Fibroblast of upper back skin (primary cell): Measurements from ENCODE around the gene CDH13.

Experiments used
- DNase-seq: peaks from one replicate; pipeline ENCODE4 v3.0.0-alpha.2; 2013

CDH13 gene

GRCh38 chr16:82628711-82629110, 1.9 kb downstream of the CDH13 start:
- no peak for DNase-seq

DNA sequence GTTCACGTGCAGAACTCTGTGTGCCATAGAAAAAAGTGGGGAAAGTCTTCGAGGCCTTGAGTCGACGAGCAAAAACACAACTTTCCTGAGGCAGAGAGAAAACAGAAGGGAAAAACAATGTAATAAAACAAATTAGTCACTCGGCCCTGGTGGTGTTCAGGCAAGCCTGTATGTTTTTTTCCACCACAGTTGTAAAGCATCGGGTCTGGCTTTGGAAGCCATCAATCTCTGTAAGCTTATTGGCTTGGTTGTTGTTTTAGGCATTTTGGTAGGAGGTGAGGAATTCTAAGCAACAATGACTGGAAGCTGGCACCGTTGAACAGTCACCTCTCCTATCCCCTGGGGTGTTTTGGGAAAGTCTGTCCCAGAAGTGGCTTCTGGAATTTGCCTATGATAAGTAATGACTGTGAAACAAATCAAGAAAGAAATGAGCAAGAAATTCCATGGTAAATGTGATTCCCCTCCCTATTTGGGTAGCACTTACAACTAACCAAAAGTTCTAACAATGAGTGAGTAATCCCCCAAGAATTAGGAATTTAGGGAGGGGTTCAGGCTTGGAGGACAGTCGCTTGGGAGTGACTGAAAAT, 2.8 kb downstream of the CDH13 start:
- DNase-seq, result peak; percentile 82

DNA sequence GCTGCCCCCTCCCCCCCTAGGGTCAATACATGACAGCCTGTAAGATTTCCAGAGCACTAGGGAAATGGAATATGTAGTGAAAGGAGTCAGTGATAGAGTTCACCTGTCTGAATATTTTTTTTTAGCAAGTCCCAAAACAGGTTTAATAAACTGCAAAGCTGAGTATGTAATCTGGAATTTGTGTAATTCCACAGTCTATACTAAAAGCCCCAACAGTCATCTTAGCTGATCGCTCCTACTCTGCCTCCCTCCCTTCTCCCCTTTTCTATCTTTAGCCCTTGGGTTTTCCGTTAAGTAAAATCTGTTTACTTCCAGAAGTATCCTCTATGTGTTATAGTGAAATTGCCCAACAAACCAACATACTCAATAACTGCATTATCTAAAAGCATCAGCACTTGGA, 3.5 kb downstream of the CDH13 start:
- DNase-seq, result peak; percentile 55

GRCh38 chr16:82630688-82631087, 3.9 kb downstream of the CDH13 start:
- DNase-seq, result peak; percentile 47

GRCh38 chr16:82631701-82632685, 5.2 kb downstream of the CDH13 start:
- no peak for DNase-seq

GRCh38 chr16:82633964-82634600, 7.3 kb downstream of the CDH13 start:
- DNase-seq, result peak; percentile 45

- no peak for DNase-seq
Observed at GRCh38 chr16:82634955-82635610, 8.3 kb downstream of the CDH13 start.

- no peak for DNase-seq
Observed at GRCh38 chr16:82636485-82636884, 9.7 kb downstream of the CDH13 start.

- DNase-seq, result no peak
Observed at GRCh38 chr16:82636958-82637357, 10.2 kb downstream of the CDH13 start.

DNA sequence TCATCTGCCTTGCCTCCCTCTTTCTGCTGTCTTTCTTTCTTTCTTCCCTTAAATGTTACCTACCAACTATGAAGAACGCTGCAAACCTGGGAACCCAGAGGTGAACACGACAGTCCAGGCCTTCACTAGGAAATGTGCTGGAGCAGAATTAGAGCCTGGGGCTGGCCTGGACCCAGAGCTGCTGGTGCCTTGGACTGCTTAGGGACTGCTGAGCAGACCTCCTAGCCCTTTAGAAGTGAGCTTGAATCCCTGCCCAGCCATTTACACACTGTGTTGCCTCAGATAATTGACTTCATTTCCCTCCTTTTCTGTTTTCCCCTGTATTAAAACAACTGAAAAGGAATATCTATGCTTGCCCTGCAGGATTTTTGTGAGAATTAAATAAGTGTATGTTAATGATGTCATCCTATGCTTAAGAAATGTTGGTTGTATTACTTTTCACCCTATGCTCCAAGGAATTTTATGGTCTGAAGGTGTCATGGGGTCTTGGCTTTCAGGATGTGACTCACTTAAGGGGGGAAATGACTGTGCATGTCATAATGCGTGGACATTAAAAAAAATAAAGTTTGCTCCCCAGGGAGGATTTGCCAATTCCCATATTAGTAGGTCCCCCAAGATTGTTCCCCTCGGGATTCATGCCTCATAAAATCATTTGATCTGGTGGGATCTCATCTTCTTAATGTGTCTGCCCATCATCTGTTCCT, 11.5 kb downstream of the CDH13 start:
- peak; percentile 85 for DNase-seq

DNA sequence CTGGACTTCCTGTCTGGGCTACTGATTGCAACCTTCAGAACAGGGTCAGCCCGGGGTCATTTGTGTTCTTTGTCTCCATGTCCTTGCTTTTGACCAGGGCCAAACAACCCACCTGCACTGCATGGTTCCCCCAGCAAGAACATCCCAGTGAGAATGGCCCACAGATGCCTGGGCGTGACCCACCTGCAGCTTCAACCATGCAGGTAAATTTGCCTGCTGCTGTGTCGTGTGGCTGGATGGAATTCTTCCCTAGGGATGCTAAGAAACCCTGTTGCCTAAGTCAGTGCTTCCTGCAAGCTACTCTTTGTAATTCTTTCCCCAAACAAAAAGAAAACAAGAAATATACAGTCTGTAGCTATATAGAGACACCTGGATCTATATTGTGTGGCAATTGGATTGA, 12.5 kb downstream of the CDH13 start:
- DNase-seq, result no peak

DNA sequence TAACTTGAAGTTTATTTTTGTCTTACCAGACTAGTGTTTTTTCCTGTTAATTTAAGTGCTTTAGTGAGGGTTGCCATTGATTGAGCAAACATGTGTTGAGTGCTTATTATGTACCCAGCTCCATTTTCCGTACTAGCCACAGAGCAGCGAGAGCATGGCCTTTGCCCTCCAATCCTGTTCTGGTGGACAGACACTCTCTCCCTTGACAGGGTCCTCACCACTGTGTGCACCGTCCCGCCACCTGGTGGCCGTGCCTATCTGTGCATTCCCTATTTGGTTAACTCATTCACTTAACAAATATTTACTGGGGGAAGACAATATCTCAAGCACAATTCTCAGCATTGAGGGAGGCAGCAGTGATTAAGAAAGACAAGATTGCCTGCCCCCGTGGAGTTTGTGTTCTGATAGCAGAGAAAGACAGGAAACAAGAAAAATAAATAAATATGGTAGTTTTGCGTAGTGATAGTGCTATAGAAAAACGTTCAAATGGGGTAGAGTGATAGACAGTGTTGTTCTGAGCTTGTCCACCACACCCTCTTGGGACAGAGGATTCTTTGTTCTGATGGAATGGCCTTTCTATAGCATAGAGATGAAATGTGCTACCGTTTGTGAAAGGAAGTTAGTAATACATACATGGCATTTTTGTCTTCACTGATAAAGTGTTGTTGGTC, 13.0 kb downstream of the CDH13 start:
- DNase-seq, result peak; percentile 55

DNA sequence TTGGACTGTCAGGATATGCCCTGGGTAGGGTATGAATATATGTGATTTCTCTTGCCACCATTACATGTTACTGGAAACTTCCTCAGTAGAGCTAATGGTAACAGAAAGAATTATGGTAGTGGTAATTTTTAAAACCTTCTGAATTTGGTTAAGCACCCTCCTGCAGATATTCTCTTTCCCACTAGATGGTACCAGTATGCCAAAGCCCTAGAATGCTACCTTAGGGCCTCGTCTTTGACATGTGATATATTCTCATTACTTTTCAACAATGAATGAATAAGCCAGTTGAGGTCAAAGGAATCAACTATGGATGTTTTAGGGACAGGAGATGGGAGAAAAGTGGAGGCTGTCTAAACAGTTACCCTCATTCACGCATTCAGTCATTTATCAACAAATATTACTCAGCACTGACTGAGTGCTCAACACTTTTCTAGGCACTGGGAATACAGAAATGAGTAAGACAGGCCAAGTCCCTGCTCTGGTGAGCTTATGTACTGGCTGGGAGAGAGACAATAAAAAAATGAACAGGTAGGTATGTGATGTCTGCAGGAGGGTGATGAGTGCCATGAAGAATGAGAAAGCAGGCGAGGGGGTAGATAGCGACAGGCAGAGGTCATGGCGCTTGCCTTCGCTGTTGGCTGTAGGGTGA, 14.7 kb downstream of the CDH13 start:
- peak; percentile 58 for DNase-seq

DNA sequence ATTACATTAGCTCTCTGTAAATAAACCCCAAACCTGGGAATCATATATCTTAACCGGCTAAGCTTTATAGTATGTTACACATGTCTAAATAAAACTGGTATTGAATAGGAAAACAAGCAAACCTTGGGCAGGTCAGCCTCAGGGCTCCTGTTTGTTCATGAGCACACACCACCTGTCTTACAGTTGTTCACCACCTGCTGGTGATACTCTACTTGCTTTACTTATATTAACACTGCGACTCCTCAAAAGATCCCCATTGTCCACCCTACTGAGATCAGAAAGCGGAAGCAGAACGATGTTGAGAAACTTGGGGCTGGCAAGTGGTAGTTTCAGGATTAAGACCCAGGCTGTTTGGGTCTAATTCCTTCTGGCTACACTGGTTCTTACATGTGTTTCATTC, 16.4 kb downstream of the CDH13 start:
- DNase-seq, result no peak

DNA sequence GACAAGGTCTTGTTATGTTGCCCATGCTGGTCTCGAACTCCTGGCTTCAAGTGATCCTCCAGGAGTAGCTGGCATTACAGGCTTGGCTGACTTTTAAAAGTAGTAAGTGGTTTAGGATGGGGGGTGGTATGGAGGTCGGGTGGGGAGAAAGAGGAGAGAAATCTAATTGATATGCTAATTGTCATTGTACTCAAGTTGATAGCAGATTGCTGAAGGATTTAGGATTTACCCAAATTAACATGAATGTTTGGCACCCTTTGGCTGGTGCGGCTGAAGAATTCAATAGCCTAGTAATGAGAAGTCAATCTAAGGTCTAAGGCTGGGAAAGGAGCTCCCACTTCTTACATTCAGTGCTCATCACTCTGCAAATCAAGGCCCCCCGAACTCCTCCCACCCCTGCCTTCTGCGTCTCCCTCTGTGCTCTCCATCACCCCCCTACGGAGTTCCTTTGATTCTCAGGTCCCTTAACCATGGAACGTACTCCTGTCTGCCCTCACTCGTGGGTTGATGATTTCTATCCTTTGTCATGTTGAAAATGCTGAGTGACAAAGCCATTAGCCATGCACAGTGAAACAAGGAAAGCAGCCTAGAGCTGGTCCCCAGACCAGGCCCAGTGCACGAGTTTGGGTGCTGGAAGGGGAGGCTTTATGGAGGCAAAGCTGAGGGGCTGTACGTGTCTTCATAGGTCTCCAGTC, 17.3 kb downstream of the CDH13 start:
- DNase-seq, result no peak

- DNase-seq, result no peak
Observed at GRCh38 chr16:82646504-82646903, 19.7 kb downstream of the CDH13 start.

GRCh38 chr16:82649766-82650165, 23.0 kb downstream of the CDH13 start:
- DNase-seq, result no peak

GRCh38 chr16:82650804-82651203, 24.0 kb downstream of the CDH13 start:
- no peak for DNase-seq

GRCh38 chr16:82651921-82652601, 25.3 kb downstream of the CDH13 start:
- no peak for DNase-seq

- no peak for DNase-seq
Observed at GRCh38 chr16:82652826-82653225, 26.1 kb downstream of the CDH13 start.
